HG03060 (cell line): ENCODE measurements around the gene ERG.

Experiments
- ATAC-seq: cut with Tn5 transposase; IDR thresholded peaks from one replicate; pipeline ENCODE4 v1.9.1; 2021; ENCODE audit warnings: low read depth, moderate number of reproducible peaks; ENCODE audit not compliant: unreplicated experiment

Gene ERG

DNA sequence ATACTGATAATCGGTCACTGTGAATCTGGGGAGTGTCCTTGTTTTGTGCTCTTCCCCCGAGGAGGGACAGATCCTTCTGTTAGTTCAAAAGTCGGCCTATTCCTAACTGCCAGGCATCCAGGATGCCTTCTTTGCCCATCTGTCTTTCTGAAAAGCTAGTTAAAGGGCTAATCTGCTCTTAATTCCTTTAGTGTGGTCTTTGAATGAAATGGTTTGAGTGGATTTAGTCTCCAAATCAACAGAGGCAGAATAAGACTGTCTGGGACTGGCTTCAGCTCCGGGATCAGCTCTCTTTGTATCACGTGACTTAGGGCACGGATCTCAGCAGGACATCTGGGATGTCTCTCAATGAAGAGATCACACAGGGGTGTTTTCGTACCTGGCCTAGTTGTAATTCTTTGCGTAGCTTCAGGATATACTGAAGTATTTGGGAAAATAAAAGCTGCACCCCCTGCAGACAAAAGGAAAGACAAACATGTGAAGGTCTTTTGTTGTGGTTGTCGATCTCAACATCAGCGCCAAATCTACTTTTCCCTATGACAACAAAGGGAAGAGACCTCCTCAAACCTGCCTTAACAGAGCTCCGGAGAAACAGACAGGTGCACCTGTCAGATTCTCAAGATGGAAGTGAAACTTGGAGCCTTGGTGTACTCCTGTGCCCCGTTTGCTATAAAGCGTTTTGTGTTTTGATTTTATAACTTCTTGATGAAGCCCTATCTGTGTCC lies 97.9 kb downstream of the ERG start:
- no peak for ATAC-seq

GRCh38 chr21:38399103-38399502 lies 99.2 kb downstream of the ERG start:
- no peak for ATAC-seq

DNA sequence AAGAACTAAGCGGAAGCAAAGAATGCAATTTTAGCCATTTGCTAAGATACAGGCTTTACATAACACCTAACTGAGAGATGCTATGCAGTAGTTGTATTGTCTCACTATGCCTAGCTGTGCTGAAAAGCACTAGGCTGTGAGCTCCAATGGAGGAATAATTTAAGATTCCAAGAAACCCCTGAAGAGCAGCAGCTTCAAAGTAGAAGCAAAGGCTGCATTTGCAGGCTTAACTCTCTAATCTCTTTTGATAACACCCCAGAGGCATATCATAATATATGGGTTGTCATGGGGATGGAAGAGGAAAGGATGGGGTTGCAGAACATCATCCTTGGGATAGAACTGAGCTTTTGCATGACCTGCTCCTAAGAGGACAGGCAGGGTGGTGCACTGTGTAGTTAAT lies 102.0 kb downstream of the ERG start:
- no peak for ATAC-seq

DNA sequence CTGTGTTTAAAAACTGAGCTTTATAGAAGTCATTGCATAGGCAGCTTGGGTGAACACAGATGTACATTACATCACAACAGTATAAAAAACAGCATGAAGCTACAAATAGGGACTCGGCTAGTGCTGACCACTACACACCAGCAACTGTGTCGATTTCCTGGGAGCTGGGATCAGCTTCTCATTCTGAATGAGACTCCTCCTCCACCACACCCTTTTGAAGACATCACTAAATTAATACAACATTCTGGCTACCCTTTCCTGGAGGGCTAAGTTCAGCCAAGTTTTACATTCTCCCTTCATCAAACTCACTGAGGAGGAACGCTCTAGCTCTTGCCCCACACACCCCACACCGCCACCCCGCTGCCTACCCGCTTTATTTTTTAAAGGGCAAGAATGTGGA lies 102.7 kb downstream of the ERG start:
- no peak for ATAC-seq

GRCh38 chr21:38392661-38393060 lies 105.6 kb downstream of the ERG start:
- ATAC-seq: no peak

- no peak for ATAC-seq
Observed at GRCh38 chr21:38389896-38390295, 108.4 kb downstream of the ERG start.

DNA sequence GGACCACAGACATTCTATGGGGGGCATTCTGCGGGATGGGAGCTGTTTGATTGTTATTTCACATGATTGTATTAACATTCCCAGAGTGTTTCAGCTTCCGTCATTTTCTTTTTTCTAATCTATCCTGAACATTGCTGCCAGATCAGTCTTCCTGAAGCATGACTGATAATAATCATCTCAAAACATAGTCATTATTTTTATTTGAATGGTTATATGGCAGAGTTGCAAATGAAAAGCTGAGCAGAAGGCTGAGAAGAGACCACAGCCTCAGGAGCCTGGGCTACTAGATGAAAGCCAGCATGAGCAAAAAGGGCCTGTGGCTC lies 109.0 kb downstream of the ERG start:
- ATAC-seq: no peak

DNA sequence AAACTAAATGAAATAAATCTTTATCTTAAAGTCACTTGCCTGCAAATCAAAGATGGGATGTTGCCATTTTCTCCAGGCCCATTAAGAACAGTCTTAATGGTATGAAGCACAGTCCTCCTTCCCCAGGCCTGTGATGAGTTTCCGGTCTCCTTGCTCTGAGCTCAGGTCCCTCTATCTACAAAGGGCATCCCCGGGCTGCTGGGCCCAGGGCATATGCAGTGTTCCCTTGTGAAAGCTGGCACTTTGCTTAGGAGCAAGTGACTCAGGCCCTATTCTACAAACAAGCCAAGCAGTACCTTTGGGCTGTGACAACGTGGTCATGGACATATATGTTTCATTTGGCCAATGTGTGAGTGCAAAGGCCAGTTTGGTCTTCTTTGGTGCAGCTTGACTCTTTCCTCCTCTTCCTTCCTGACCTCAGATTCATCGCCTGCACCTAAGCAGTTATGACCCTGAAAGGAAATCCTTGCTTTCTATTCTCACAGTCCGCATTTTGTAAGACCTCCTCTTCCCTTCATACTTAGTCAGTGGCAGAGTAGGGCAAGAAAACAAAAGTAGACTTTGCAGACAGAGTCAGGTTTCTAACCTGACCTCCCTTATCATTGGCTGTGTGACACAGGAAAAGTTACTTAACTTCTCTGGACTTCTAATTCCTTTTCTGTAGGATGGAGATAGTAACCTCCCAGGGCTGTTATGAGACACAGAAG lies 109.5 kb downstream of the ERG start:
- no peak for ATAC-seq

DNA sequence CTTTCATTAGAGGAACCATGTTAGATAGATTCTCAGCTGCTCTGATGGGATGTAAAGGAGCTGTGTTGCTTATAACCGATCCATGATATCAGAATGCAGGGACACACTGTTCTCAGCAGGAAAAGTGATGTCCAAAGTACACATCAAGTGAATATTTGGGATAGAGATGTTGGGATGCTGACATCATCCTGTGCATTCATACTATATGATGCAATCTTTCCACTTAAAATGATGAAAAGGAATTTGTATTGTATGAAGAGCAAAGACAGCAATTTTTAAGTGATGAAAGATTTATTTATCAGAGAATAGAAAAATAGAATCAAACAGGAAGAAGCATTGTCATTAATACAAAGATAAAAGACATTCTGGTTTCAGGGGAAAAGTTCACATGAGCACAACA lies 110.1 kb downstream of the ERG start:
- ATAC-seq: no peak

DNA sequence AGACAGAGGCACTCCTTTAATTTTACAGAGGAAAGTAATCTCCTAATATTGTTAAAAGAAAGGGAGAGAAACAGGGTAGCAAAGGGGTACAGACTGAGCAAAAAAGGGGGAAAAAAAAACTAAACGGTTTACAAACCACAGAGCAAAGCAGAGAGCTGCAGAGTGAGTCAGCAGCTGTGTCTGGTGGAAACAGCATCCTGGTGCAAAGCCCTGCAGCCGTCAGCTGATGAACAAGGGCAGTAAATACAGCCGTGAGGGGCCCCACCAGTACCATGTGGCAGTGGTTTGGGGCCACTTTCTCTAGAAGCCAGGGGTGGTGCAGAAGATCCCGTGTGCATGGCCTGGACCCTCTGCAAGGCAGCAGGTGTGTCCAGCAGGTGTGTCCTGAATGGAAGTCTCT lies 111.3 kb downstream of the ERG start:
- ATAC-seq: no peak

DNA sequence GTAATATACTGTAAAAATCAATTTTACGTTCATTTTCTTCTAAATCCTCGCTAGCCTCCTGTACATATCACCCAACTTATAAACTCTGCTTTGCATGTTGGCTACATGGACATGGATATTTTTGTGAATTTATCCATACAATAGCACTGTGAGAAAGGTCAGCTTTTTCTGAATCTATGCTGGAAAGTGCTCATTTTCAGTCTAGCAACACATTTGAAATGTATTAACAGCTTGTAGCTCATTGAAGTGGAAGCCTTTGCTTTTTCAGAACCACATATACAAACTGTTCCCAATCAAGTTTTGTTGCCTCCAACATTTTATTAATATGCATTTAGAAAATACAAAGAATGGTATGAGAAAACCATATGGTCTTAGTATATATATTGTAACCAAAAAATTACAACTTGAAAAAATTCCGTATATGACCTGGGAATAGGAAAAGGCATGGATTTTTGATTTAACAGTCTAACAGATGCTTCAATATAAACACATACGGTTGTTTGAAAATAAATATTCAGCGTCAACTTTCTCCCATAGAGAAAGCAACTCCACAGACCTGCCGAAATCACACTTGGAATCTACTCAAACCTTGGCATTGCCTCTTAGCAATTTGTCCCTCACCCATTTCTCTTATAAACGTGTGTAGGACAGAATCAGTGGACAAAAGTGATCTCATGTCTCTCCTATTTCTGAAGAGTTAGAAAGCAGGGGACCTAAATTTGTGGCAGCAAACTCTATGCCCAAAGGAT lies 112.7 kb downstream of the ERG start:
- ATAC-seq: no peak

GRCh38 chr21:38384675-38385426 lies 113.4 kb downstream of the ERG start:
- no peak for ATAC-seq

GRCh38 chr21:38384238-38384560 lies 114.1 kb downstream of the ERG start:
- ATAC-seq: no peak

DNA sequence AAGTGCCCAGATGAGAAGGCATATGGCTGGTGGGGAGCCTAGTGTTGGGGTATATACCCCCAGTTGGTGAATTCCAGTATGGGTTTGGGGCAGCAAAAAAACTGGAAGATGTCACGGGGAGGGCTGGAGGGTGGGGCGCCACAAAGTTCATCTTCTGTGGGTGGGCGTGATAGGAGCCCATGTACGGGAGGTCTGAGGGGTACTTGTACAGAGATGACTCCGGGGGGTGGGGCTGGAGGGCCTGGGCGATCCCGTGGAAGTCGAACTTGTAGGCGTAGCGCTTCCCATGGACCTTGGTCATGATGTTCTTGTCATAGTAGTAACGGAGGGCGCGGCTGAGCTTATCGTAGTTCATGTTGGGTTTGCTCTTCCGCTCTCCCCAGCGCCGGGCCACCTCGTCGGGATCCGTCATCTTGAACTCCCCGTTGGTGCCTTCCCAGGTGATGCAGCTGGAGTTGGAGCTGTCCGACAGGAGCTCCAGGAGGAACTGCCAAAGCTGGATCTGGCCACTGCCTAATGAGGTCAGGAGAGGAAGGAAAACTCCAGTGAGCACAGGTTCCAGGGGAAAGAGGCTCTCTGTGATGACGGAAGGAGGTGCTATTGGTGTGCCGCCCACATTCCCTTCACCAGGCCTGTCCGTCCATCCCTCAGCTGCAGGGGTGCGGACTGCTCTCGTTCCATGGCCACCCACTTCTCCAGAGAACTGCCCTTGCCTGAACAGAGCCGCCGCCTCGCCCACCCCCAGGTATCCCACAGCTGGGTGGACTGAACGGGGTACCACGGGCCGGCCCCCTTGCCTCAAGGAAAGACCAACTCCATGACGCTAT lies 114.7 kb downstream of the ERG start:
- ATAC-seq: no peak

GRCh38 chr21:38380481-38381137 lies 117.7 kb downstream of the ERG start:
- no peak for ATAC-seq

- ATAC-seq: no peak
Observed at GRCh38 chr21:38379147-38379546, 119.1 kb downstream of the ERG start.

DNA sequence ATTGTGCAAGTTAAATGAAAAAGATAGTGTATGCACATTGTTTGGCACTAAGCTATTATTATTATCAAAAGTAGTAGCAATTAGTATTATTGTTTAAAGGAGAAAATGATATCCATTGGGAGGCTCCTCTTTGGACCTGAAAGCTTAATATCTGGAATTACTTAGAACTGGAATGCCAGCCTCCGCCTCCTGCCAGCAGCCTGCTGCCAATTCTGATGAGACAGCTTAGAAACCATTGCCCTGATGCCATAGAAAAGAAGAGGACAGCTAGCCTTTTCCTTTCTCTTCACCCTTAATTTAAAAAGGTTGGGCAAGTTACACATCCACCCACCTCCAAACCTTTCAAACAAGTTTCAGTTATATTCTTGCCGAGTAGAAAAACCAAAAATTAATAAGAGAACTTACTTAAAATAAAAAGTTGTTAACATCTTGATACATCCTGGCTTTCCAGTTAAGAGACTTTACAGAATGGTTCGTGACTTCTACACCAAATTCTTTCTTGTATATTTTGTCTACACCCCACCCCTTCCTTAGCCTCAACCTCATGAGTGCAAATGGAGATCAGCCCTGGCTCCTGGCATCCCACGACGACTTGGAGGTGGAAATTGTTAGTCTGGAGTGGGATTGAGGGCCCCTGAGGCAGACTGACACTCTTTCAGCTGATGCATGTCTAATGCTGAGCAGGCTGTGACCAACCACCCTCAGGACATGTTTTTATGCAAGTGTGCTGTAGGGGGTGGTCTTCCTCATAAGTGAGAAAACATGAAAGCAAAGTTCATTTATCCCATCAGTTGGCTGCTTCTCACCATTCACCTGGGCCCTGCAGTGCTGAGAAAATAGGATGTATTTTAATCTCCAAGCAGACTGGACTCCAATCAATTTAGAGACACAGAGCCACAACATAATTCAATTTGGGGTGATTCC lies 120.8 kb downstream of the ERG start:
- no peak for ATAC-seq

- no peak for ATAC-seq
Observed at GRCh38 chr21:38376693-38377092, 121.6 kb downstream of the ERG start.

GRCh38 chr21:38376235-38376634 lies 122.0 kb downstream of the ERG start:
- ATAC-seq: no peak
